HepG2 (cell line): ENCODE measurements around the gene SPDYE17. TPM values are rescaled to one million over a fixed set of nuclear protein-coding genes. Genes with fewer than 3 reads are reported as not detected.
"Not testable (repeated sequence)": the region's sequence is repeated elsewhere in the genome, so short reads cannot be mapped to it uniquely, and the experiment has no call there.

Experiments used
- ATAC-seq: fragments of 200-7000 bp; cut with Tn5 transposase; 3 replicates; pipeline ENCODE4 v1.9.1; 2020; ENCODE audit warnings: mild to moderate bottlenecking, moderate library complexity
- BruUV-seq: library from RNA; stranded (reverse); fragments of 400-500 nt; replicated peaks from 2 replicates; lab custom pipeline; 2021; lab: Mats Ljungman, UMichigan
- CTCF ChIA-PET: fragments of 300-600 bp; formaldehyde crosslinking; extraction: SDS; loops from one replicate; lab custom pipeline; 2021; ENCODE audit warnings: low total read pairs, inconsistent platforms, low intra/inter-chr PET ratio; lab: Yijun Ruan, JAX
- POLR2A ChIA-PET: fragments of 350-600 bp; sonication (Branson Sonifier 250); formaldehyde crosslinking; loops from one replicate; lab custom pipeline; 2020; ENCODE audit warnings: antibody characterized with exemption, inconsistent platforms; lab: Yijun Ruan, JAX
- DNase-seq: peaks from one replicate; pipeline ENCODE4 v3.0.0-alpha.2; 2015; ENCODE audit warnings: low spot score
- FAIRE-seq: peaks from 3 replicates; lab custom pipeline; 2011; peaks lifted over from hg19 to GRCh38; lab: Jason Lieb, UNC
- H2AFZ ChIP-seq: one replicate; pipeline ENCODE4 v1.6.1; 2011; ENCODE audit warnings: low read length, inconsistent platforms
- H3K27ac ChIP-seq: fragments of 300-600 bp; 3 replicates; pipeline ENCODE4 v1.8.0; 2011; ENCODE audit warnings: mixed run types, mild to moderate bottlenecking, mixed read lengths, low read length, inconsistent platforms; ENCODE audit not compliant: insufficient read depth; ENCODE audit errors: extremely low read length
- H3K27me3 ChIP-seq, 2 experiments: fragments of 200-600 bp in 1 of 2; 2 replicates in 1 of 2; 3 replicates in 1 of 2; pipeline versions ENCODE4 v1.6.0 to v1.8.0; 2011; ENCODE audit warnings: low read length in 2 of 2, mild to moderate bottlenecking in 2 of 2, moderate library complexity in 2 of 2, inconsistent platforms in 1 of 2; ENCODE audit not compliant: insufficient read depth in 2 of 2, control insufficient read depth in 1 of 2
- H3K36me3 ChIP-seq, 2 experiments: fragments of 200-600 bp in 1 of 2; replicated peaks in 1 of 2; 2 replicates in 1 of 2; 3 replicates in 1 of 2; pipeline versions ENCODE4 v1.5.1 to v1.8.0; 2011; ENCODE audit warnings: low read length in 2 of 2, inconsistent platforms in 1 of 2; ENCODE audit not compliant: insufficient read depth in 2 of 2, control insufficient read depth in 1 of 2
- H3K4me1 ChIP-seq: 2 replicates; pipeline ENCODE4 v1.5.1; 2012; ENCODE audit warnings: low read length, inconsistent platforms; ENCODE audit not compliant: insufficient read depth
- H3K4me2 ChIP-seq: 2 replicates; pipeline ENCODE4 v1.6.0; 2011; ENCODE audit warnings: low read depth, low read length, inconsistent platforms
- H3K4me3 ChIP-seq, 3 experiments: fragments of 200-600 bp in 1 of 3; sonication (generic), shearing (Covaris generic) in 1 of 3; replicated peaks in 1 of 3; 2 replicates each; pipeline ENCODE4 v1.5.1; 2011 to 2016; ENCODE audit warnings: low read length in 3 of 3, inconsistent platforms in 2 of 3, low read depth in 2 of 3, mild to moderate bottlenecking in 2 of 3, control low read depth in 1 of 3, mixed read lengths in 1 of 3; ENCODE audit not compliant: insufficient read depth in 1 of 3
- H3K79me2 ChIP-seq: one replicate; pipeline ENCODE4 v1.6.1; 2011; ENCODE audit warnings: low read length, inconsistent platforms; ENCODE audit not compliant: insufficient read depth
- H3K9ac ChIP-seq: 2 replicates; pipeline ENCODE4 v1.6.0; 2011; ENCODE audit warnings: mild to moderate bottlenecking, low read depth, low read length, inconsistent platforms; ENCODE audit not compliant: insufficient read depth
- H3K9me3 ChIP-seq: 2 replicates; pipeline ENCODE4 v1.5.1; 2012; ENCODE audit warnings: mild to moderate bottlenecking, low read length
- H4K20me1 ChIP-seq: 2 replicates; pipeline ENCODE4 v1.6.0; 2011; ENCODE audit warnings: inconsistent platforms, mild to moderate bottlenecking, low read length, moderate library complexity; ENCODE audit not compliant: insufficient read depth
- WGBS: methylation state at CpG from one replicate; pipeline ENCODE4 v1.1.6; 2017; ENCODE audit warnings: low lambda C conversion rate; 5-methylcytosine and 5-hydroxymethylcytosine counted together
- in situ Hi-C: cut with HindIII; loops from 2 replicates; pipeline ENCODE4 v1.10.0; 2017; ENCODE audit warnings: low pct_unique_long_range_greater_than_20kb; ENCODE audit not compliant: extremely low pct_ligation_motif_present
- intact Hi-C: fragments of 100-400 bp; cut with micrococcal nuclease; formaldehyde crosslinking; loops from one replicate; pipeline ENCODE4 v1.10.0; 2022; ENCODE audit not compliant: unreplicated experiment
- polyA plus RNA-seq, 8 experiments: library from polyadenylated mRNA; depleted of rRNA in 3 of 8; stranded (reverse) in 7 of 8; unstranded in 1 of 8; fragments of >200 nt; fragmentation: Illumina TruSeq in 4 of 8; extraction: Trizol in 4 of 8; gene quantifications; 2 replicates each; pipeline versions ENCODE4 v1.2.1 to v1.2.3, GENCODE V29; 2011 to 2016; ENCODE audit warnings: low read depth in 4 of 8, missing spikeins in 1 of 8, mixed read lengths in 1 of 8; ENCODE audit not compliant: insufficient read depth in 1 of 8
- small RNA-seq, 3 experiments: library from RNA; depleted of rRNA; stranded (forward); fragments of <200 nt; gene quantifications; one replicate each; pipeline ENCODE3, GENCODE V24; 2012; ENCODE audit warnings: low read depth in 2 of 3, low replicate concordance in 1 of 3; ENCODE audit not compliant: insufficient read length in 3 of 3, insufficient read depth in 2 of 3
- total RNA-seq, 5 experiments: library from RNA; depleted of rRNA; stranded (reverse); fragments of >200 nt; fragmentation: Illumina TruSeq; extraction: Trizol; gene quantifications; 2 replicates each; pipeline ENCODE4 v1.2.3, GENCODE V29; 2016; ENCODE audit warnings: low read depth in 1 of 5

SPDYE17 gene
- total and polyA plus RNA-seq, 2 of the 13 experiments (the other 11 are each of a cell fraction or from before 2014, with no cell fraction given) = not detected

DNA sequence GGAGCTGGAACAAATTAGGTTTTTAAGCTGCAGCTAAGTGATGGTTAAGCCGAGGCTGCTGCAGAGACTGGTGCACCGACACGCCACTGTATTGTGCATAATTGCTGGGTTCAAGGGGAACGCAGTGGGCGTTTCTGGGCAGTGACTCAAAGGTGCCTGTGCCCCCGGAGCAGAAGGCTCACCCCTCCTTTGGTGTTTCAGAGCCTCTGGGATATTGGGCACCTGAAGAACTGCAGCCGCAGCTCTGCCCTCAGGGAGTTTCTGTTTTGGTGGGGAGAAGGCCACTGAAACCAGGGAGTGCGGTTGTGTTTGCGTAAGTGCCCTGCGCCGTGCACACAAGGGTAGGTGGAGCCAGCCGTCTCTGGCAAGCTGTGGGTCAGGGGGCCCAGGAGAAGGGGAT is 57.8 kb downstream of the SPDYE17 start:
- not testable (repeated sequence) for BruUV-seq

DNA sequence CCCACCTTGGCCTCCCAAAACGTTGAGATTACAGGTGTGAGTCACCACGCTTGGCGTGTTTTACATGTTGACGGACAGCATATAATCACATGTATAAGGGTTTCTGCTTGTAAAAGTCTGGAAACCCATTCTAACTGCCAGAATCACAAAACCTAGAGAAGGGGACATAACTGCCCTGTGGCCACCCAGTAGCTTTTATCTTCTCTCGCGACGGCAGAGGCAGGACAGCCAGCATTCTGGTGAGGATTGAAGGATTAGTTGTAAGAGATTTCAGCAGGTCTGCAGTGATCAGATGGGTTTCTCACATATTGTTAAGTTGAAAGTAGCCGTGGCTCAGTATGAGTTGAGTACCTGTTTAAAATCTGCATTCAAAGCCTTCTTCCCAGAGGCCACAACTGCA is 59.8 kb downstream of the SPDYE17 start:
- H3K27ac ChIP-seq, FAIRE-seq, ATAC-seq, H3K27me3 ChIP-seq, in situ Hi-C loops, CTCF ChIA-PET, H3K36me3 ChIP-seq, BruUV-seq, intact Hi-C loops, H3K4me3 ChIP-seq, POLR2A ChIA-PET, H3K4me2 ChIP-seq, H3K79me2 ChIP-seq, H2AFZ ChIP-seq, H3K9ac ChIP-seq, H3K4me1 ChIP-seq, DNase-seq, H4K20me1 ChIP-seq, H3K9me3 ChIP-seq: not testable (repeated sequence)
- WGBS = 93% methylated on average over 6 of the region's 8 CpGs

More for the DNA sequence above, 57.8 kb downstream of the SPDYE17 start:
- H3K27ac ChIP-seq, POLR2A ChIA-PET, H3K4me1 ChIP-seq, intact Hi-C loops, H3K9ac ChIP-seq, DNase-seq, in situ Hi-C loops, H3K79me2 ChIP-seq, H3K4me2 ChIP-seq, H3K9me3 ChIP-seq, H3K4me3 ChIP-seq, H2AFZ ChIP-seq, H3K27me3 ChIP-seq, CTCF ChIA-PET, H3K36me3 ChIP-seq, ATAC-seq, FAIRE-seq, H4K20me1 ChIP-seq: not testable (repeated sequence)
- WGBS = no CpG with 5 or more reads among the region's 12 CpGs

Small RNAs within 50 kb of the gene (small RNA-seq; reads per million reads assigned to genes)
- gene RF00019 = 0 reads per million in 3 experiments

Other genes starting within 250 kb of the SPDYE17 start
- 0.29 TPM in 1 of 2 replicates, not detected in the other for gene SPDYE18, start 30.2 kb upstream of the SPDYE17 start, total RNA-seq (2016; rRNA removed; fragmentation: Illumina TruSeq; extraction: Trizol)
- gene SPDYE18, start 30.2 kb upstream of the SPDYE17 start, polyA plus RNA-seq (2011; rRNA removed) = not detected in 2 replicates
- gene CCDC146, start 90.3 kb upstream of the SPDYE17 start, total RNA-seq (2016; rRNA removed; fragmentation: Illumina TruSeq; extraction: Trizol) = 1.2 and 2.4 TPM in 2 replicates
- 4.1 and 5.3 TPM in 2 replicates for gene CCDC146, start 90.3 kb upstream of the SPDYE17 start, polyA plus RNA-seq (2011; rRNA removed)
- gene FGL2, start 167.5 kb upstream of the SPDYE17 start, total RNA-seq (2016; rRNA removed; fragmentation: Illumina TruSeq; extraction: Trizol) = 0.08 and 0.15 TPM in 2 replicates
- gene FGL2, start 167.5 kb upstream of the SPDYE17 start, polyA plus RNA-seq (2011; rRNA removed) = 0.04 and 0.08 TPM in 2 replicates